DND-41 (cell line): Measurements from ENCODE around the gene INPP5F.

Experiments
- ATAC-seq: fragments of 200-7000 bp; cut with Tn5 transposase; 3 replicates; pipeline ENCODE4 v1.9.1; 2021; ENCODE audit warnings: low read depth; ENCODE audit not compliant: insufficient read depth
- DNase-seq: peaks from one replicate; pipeline ENCODE4 v3.0.0-alpha.2; 2020
- H2AFZ ChIP-seq: 2 replicates; pipeline ENCODE4 v1.6.0; 2012; ENCODE audit warnings: low read depth, low read length
- H3K27ac ChIP-seq: 2 replicates; pipeline ENCODE4 v1.5.1; 2012; ENCODE audit warnings: low read length, inconsistent platforms
- H3K27me3 ChIP-seq: fragments of 200-600 bp; sonication (generic); 2 replicates; pipeline ENCODE4 v1.6.0; 2012; ENCODE audit warnings: low read length, mild to moderate bottlenecking, inconsistent platforms; ENCODE audit not compliant: insufficient read depth, poor library complexity
- H3K36me3 ChIP-seq: 2 replicates; pipeline ENCODE4 v1.5.1; 2012; ENCODE audit warnings: low read length, inconsistent platforms; ENCODE audit not compliant: insufficient read depth
- H3K4me1 ChIP-seq: 2 replicates; pipeline ENCODE4 v1.5.1; 2012; ENCODE audit warnings: mild to moderate bottlenecking, low read length; ENCODE audit not compliant: insufficient read depth
- H3K4me2 ChIP-seq: 2 replicates; pipeline ENCODE4 v1.6.0; 2012; ENCODE audit warnings: mild to moderate bottlenecking, moderate library complexity, low read length, inconsistent platforms; ENCODE audit not compliant: insufficient read depth
- H3K4me3 ChIP-seq, 2 experiments: fragments of 200-600 bp in 1 of 2; shearing (Covaris generic) in 1 of 2; 2 replicates each; pipeline ENCODE4 v1.5.1; 2012 to 2016; ENCODE audit warnings: inconsistent platforms in 2 of 2, low read length in 2 of 2, mild to moderate bottlenecking in 2 of 2, low read depth in 1 of 2, moderate library complexity in 1 of 2
- H3K79me2 ChIP-seq: 2 replicates; pipeline ENCODE4 v1.6.0; 2012; ENCODE audit warnings: low read length, inconsistent platforms; ENCODE audit not compliant: insufficient read depth
- H3K9ac ChIP-seq: 2 replicates; pipeline ENCODE4 v1.6.0; 2012; ENCODE audit warnings: low read depth, mild to moderate bottlenecking, inconsistent platforms, low read length, moderate library complexity
- H3K9me3 ChIP-seq: 2 replicates; pipeline ENCODE4 v1.5.1; 2012; ENCODE audit warnings: low read length, moderate library complexity, mild to moderate bottlenecking, inconsistent platforms; ENCODE audit not compliant: insufficient read depth, severe bottlenecking
- H4K20me1 ChIP-seq: 2 replicates; pipeline ENCODE4 v1.6.0; 2012; ENCODE audit warnings: low read length; ENCODE audit not compliant: insufficient read depth
- CTCF ChIP-seq: IDR thresholded peaks from 2 replicates; pipeline ENCODE4 v1.5.1; 2012; ENCODE audit warnings: borderline replicate concordance, low read length, moderate library complexity, mild to moderate bottlenecking; ENCODE audit not compliant: poor library complexity, severe bottlenecking; ENCODE audit errors: extremely low read depth
- EZH2 ChIP-seq: IDR thresholded peaks from 3 replicates; pipeline ENCODE4 v1.6.1; 2012; ENCODE audit warnings: borderline replicate concordance, low read depth, mild to moderate bottlenecking, moderate library complexity, low read length, inconsistent platforms; ENCODE audit not compliant: severe bottlenecking

Gene INPP5F

DNA sequence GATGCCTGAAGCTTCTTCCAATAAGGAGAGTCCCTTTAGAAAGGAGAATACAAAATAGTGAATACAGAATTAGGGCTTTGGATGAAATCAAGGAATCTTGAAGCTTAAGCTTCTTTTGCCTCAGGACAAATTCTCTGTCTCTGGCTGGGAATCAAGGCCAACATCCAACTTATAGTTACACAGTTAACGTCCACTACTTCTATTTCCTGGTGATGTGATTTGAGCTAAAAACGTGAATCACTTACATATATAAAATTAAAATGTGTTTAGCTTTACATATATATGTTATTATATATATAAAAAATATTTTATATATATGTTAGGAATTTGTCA lies 11.4 kb upstream of the INPP5F start:
- Histone ChIP-seq H3K79me2 (no peaks in the 10 kb centered on the region), H3K27me3 (no peaks in the 10 kb centered on the region), H3K4me1 (no peaks in the 10 kb centered on the region), H3K4me3 (no peak overlapping the region), H4K20me1 (no peaks in the 10 kb centered on the region), H3K9me3 (no peaks in the 10 kb centered on the region), H3K9ac (no peak overlapping the region), H3K36me3 (no peaks in the 10 kb centered on the region), H2AFZ (no peak overlapping the region), H3K4me2 (no peak overlapping the region), H3K27ac (no peak overlapping the region)
- DNase-seq (no peak), ATAC-seq (no peak)
- no peak for TF ChIP-seq CTCF
- TF ChIP-seq EZH2, result no peak

GRCh38 chr10:119715628-119716505 lies 10.0 kb upstream of the INPP5F start:
- Histone ChIP-seq H3K9me3 (peaks cover 4% of the 10 kb centered on the region), H3K4me2 (no peak overlapping the region), H3K27me3 (no peaks in the 10 kb centered on the region), H3K79me2 (no peaks in the 10 kb centered on the region), H4K20me1 (no peaks in the 10 kb centered on the region), H3K4me1 (no peaks in the 10 kb centered on the region), H3K36me3 (no peaks in the 10 kb centered on the region), H2AFZ (no peak overlapping the region), H3K27ac (no peak overlapping the region), H3K4me3 (no peak overlapping the region), H3K9ac (no peak overlapping the region)
- TF ChIP-seq EZH2 (no peak), CTCF (no peak)
- ATAC-seq (no peak), DNase-seq (no peak)

DNA sequence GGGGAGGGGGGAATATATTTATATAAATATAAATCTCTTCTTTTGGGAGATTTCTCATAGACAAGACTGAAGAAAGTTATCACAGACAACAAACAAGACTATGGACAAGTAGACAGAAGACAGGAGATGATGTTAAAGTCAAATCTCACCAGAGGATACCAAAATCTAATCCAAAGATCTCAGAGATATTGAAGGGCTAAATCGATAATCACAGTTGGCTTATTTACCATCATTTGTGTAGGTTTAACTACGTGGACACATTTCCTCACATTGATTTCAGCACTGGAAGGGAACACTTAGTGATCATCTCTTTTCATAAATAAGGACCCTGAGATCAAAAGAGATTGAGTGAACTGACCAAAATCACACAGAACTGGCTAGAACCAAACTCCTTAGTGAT lies 2.7 kb upstream of the INPP5F start:
- Histone ChIP-seq H2AFZ (peak overlapping the region; percentile 36; the same call in 1 of the 2 replicates), H3K27me3 (no peaks in the 10 kb centered on the region)

More for the DNA sequence above, 2.7 kb upstream of the INPP5F start:
- H3K36me3 ChIP-seq, result no peaks in the 10 kb centered on the region
- H3K27ac ChIP-seq, result no peak overlapping the region
- no peaks in the 10 kb centered on the region; the same call in 1 of the 2 replicates for H4K20me1 ChIP-seq
- DNase-seq, result no peak
- H3K79me2 ChIP-seq, result peaks cover 12% of the 10 kb centered on the region
- H3K4me2 ChIP-seq, result no peak overlapping the region
- H3K9me3 ChIP-seq, result peaks cover 5% of the 10 kb centered on the region
- peaks cover 34% of the 10 kb centered on the region for H3K4me1 ChIP-seq
- H3K4me3 ChIP-seq, result no peak overlapping the region
- no peak for TF ChIP-seq EZH2
- TF ChIP-seq CTCF, result no peak
- no peak for ATAC-seq
- no peak overlapping the region for H3K9ac ChIP-seq
